ENCODE results near the gene CLNK. TPM values are rescaled to one million over a fixed set of nuclear protein-coding genes. Genes with fewer than 3 reads are reported as not detected.

Gene CLNK
- polyA plus RNA-seq, 1 of the 3 experiments (the other 2 are of a cell fraction): not detected

DNA sequence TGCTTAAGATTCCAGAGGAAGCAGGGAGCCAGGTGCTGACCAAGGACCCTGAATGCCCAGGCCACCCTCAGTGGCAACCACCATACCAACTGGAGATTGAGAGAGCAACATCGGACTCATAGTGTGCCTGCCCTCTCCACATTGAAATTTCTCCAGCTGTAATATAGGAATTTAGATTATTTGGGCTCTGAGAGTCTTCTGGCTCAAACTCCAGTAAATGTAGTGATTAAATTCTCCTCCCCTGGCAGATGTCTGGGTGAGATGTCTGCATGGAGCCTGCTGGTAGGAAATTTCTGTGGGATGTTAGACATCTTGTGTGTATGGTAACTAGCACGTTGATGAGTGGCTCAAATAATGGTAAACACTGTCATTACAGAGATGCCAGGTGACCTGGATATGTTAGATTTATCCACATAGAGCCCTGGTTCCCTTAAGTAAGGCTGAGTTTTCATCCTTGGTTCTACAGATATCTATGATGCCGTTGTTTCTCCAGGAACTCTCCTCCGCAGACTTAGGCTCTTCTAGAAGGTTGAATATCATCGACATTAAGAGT lies 70.6 kb downstream of the CLNK start (continued):
- TF ChIP-seq GABPA (IDR thresholded peaks at IDR 0.05; ENCODE audit: low read depth): no peak
- TF ChIP-seq, protein P1, sequence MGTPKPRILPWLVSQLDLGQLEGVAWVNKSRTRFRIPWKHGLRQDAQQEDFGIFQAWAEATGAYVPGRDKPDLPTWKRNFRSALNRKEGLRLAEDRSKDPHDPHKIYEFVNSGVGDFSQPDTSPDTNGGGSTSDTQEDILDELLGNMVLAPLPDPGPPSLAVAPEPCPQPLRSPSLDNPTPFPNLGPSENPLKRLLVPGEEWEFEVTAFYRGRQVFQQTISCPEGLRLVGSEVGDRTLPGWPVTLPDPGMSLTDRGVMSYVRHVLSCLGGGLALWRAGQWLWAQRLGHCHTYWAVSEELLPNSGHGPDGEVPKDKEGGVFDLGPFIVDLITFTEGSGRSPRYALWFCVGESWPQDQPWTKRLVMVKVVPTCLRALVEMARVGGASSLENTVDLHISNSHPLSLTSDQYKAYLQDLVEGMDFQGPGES (IDR thresholded peaks at IDR 0.05; ENCODE audit: low read depth, low read length): no peak
- TF ChIP-seq YY1 (IDR thresholded peaks at IDR 0.05; ENCODE audit: low read depth): no peak
- TF ChIP-seq, protein P2, sequence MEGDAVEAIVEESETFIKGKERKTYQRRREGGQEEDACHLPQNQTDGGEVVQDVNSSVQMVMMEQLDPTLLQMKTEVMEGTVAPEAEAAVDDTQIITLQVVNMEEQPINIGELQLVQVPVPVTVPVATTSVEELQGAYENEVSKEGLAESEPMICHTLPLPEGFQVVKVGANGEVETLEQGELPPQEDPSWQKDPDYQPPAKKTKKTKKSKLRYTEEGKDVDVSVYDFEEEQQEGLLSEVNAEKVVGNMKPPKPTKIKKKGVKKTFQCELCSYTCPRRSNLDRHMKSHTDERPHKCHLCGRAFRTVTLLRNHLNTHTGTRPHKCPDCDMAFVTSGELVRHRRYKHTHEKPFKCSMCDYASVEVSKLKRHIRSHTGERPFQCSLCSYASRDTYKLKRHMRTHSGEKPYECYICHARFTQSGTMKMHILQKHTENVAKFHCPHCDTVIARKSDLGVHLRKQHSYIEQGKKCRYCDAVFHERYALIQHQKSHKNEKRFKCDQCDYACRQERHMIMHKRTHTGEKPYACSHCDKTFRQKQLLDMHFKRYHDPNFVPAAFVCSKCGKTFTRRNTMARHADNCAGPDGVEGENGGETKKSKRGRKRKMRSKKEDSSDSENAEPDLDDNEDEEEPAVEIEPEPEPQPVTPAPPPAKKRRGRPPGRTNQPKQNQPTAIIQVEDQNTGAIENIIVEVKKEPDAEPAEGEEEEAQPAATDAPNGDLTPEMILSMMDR (IDR thresholded peaks at IDR 0.05): no peak
- TF ChIP-seq, protein P3, sequence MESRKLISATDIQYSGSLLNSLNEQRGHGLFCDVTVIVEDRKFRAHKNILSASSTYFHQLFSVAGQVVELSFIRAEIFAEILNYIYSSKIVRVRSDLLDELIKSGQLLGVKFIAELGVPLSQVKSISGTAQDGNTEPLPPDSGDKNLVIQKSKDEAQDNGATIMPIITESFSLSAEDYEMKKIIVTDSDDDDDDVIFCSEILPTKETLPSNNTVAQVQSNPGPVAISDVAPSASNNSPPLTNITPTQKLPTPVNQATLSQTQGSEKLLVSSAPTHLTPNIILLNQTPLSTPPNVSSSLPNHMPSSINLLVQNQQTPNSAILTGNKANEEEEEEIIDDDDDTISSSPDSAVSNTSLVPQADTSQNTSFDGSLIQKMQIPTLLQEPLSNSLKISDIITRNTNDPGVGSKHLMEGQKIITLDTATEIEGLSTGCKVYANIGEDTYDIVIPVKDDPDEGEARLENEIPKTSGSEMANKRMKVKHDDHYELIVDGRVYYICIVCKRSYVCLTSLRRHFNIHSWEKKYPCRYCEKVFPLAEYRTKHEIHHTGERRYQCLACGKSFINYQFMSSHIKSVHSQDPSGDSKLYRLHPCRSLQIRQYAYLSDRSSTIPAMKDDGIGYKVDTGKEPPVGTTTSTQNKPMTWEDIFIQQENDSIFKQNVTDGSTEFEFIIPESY (IDR thresholded peaks at IDR 0.05; ENCODE audit: borderline replicate concordance, low read depth): no peak
- TF ChIP-seq, protein P4, sequence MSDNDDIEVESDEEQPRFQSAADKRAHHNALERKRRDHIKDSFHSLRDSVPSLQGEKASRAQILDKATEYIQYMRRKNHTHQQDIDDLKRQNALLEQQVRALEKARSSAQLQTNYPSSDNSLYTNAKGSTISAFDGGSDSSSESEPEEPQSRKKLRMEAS (IDR thresholded peaks at IDR 0.05; ENCODE audit: low read depth): no peak
- no peak for TF ChIP-seq TAF1 (IDR thresholded peaks at IDR 0.05; ENCODE audit: borderline replicate concordance, low read depth, low read length)
- TF ChIP-seq JUND (IDR thresholded peaks at IDR 0.05): no peak
- no peak for TF ChIP-seq RCOR1 (IDR thresholded peaks at IDR 0.05; ENCODE audit: low read length)

DNA sequence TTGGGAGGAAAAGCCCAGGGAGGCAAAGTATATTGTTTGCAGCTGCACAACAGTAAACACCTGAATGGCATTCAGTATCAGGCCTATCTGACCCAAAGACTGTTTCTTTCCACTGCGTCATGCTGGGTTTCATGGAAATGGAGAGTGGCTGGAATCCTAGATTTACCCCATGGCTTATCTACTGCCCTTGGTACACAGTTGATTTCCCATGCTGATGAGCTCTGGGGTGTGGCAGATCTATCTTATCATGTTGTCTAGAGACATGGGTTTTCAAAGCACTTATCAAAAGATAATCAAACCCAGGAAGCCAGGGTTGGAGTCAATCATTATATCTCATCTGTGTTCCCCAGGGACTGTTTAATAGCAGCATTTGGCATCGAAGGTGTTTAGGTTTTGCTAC lies 72.1 kb downstream of the CLNK start:
- Histone ChIP-seq H3K27ac (ENCODE audit: low read depth in 2 of 2, low read length in 1 of 2) (no peak overlapping the region), H3K9ac (no peak overlapping the region), H2AFZ (ENCODE audit: low read depth) (no peak overlapping the region), H3K27me3 (ENCODE audit: insufficient read depth) (no peaks in the 10 kb centered on the region), H3K9me3 (no peaks in the 10 kb centered on the region), H3K4me1 (ENCODE audit: control insufficient read depth in 1 of 2, insufficient read depth in 2 of 2, low read depth in 1 of 2, low read length in 1 of 2) (no peaks in the 10 kb centered on the region), H3K79me2 (ENCODE audit: insufficient read depth) (no peaks in the 10 kb centered on the region), H3K36me3 (replicated peaks in 1 of 2; ENCODE audit: control insufficient read depth in 1 of 2, insufficient read depth in 2 of 2, low read length in 1 of 2) (no peaks in the 10 kb centered on the region), H3K9me2 (no peaks in the 10 kb centered on the region), H3K4me3 (ENCODE audit: low read depth in 2 of 2, low read length in 1 of 2) (no peak overlapping the region), H4K20me1 (ENCODE audit: insufficient read depth) (no peaks in the 10 kb centered on the region), H3K4me2 (no peak overlapping the region), H3F3A (replicated peaks; ENCODE audit: insufficient read depth) (no peaks in the 10 kb centered on the region)
- ChIA-PET CTCF (no interaction called here), POLR2A (no interaction called here)
- no peak for TF ChIP-seq JUND (IDR thresholded peaks at IDR 0.05)
- no peak for TF ChIP-seq FOSL2 (IDR thresholded peaks at IDR 0.05; ENCODE audit: borderline replicate concordance, low read depth)
- TF ChIP-seq, protein P2 (IDR thresholded peaks at IDR 0.05): no peak
- no peak for TF ChIP-seq RAD21 (IDR thresholded peaks at IDR 0.05; ENCODE audit: low read length)
- TF ChIP-seq, protein P5, sequence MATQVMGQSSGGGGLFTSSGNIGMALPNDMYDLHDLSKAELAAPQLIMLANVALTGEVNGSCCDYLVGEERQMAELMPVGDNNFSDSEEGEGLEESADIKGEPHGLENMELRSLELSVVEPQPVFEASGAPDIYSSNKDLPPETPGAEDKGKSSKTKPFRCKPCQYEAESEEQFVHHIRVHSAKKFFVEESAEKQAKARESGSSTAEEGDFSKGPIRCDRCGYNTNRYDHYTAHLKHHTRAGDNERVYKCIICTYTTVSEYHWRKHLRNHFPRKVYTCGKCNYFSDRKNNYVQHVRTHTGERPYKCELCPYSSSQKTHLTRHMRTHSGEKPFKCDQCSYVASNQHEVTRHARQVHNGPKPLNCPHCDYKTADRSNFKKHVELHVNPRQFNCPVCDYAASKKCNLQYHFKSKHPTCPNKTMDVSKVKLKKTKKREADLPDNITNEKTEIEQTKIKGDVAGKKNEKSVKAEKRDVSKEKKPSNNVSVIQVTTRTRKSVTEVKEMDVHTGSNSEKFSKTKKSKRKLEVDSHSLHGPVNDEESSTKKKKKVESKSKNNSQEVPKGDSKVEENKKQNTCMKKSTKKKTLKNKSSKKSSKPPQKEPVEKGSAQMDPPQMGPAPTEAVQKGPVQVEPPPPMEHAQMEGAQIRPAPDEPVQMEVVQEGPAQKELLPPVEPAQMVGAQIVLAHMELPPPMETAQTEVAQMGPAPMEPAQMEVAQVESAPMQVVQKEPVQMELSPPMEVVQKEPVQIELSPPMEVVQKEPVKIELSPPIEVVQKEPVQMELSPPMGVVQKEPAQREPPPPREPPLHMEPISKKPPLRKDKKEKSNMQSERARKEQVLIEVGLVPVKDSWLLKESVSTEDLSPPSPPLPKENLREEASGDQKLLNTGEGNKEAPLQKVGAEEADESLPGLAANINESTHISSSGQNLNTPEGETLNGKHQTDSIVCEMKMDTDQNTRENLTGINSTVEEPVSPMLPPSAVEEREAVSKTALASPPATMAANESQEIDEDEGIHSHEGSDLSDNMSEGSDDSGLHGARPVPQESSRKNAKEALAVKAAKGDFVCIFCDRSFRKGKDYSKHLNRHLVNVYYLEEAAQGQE (IDR thresholded peaks at IDR 0.05; ENCODE audit: low read depth, low read length): no peak
- no peak for TF ChIP-seq TEAD4 (IDR thresholded peaks at IDR 0.05; ENCODE audit: borderline replicate concordance, insufficient read depth)
- WGBS (ENCODE audit: low lambda C conversion rate): 36% methylated on average over 2 of the region's 2 CpGs
- no peak for DNase-seq
